NCI-H128 (cell line): ENCODE measurements around the gene CTCF.

Experiments used
- DNase-seq: peaks from one replicate; lab custom pipeline; 2025; ENCODE audit not compliant: unreplicated experiment; lab: John Stamatoyannopoulos, UW

The CTCF gene

DNA sequence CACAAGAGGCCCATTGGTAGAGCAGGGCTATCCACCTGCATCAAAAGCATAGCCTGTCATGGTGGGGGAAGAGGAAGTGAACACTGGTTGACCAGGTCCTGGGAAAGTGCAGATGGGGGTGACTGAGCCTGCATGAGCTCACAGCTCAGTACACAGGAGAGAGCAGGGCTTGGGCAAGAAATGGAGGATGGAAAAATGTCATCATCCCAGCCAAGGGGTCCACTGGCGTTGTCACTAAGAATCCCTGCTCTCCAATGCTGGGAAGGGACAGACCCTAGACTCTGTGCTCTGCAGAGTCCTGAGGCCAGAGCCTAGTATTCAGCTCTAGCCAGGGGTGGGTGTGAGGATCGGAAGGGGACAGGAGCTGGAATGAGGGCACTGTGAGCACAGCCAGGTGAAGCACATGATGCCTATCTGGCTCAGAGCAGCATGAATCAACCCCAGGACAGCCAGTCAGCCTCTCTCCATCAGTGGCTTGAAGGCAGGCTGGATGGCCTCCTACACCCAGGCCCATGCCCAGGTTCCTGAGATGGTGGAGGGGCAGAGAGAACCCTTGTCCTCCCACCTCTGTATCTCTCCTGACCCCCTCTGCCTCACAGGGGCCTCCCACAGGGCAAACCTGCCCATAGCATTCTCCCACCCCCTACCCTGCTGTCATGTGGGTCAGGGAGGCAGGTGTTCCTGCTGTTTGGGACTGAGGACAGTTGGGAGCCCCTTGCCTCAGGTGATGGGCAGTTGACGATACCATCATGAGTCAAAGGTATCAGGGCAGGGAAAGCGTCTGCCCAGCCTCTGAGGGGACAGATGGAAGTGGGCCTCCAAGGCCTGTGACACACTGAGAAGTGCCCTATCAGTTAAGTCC, 13.8 kb upstream of the CTCF start:
- DNase-seq = no peak

DNA sequence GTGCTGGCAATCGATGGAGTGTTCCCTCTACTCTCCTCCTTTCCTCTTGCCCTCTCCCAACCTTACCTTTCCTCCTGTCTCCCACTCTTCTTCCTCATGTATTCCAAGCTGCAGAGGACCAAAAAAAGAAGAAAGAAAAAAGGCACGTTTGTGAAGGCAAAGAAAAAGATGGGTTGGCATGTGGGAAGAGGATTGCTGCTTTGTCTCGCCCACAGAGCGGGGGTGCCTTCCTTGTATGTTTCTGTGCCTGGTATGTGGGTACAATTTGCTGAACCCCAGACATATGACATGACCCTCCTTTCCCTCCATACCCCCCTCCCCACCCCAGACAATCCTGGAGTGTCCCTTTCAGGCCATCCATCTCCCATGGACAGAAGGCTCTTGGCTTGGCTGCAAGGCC, 13.1 kb upstream of the CTCF start:
- DNase-seq = no peak

DNA sequence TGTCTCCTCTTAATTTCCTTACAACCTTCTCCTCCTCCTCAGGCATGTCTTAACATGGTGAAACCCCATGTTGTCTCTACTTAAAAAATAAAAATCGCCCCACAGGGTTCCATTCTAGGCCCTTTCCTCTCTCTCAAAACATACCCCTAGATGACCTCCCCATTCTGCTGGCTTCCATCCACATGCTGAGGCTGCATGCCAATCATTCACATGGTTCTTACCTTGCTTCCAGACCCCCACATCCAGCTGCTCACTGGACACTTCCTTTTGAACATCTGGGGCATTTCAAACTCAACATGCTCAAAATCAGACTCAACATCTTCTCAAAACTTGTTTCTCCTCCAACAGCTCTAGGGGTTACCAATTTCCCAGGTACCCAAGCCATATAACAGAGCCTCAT, 12.4 kb upstream of the CTCF start:
- no peak for DNase-seq

DNA sequence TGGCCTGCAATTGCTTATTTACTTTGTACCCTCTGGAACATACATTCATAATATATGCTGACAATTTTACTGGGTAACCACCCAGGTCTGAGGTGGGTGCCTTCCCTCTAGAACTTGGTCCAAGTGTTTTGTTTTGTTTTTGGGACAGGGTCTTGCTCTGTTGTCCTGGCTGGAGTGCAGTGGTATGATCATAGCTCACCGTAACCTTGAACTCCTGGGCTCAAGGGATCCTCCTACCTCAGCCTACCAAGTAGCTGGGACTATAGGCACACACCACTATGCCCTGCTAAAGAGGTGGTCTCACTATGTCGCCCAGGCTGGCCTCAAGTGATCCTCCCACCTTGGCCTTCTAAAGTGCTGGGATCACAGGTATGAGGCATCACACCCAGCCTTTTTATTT, 11.2 kb upstream of the CTCF start:
- no peak for DNase-seq

DNA sequence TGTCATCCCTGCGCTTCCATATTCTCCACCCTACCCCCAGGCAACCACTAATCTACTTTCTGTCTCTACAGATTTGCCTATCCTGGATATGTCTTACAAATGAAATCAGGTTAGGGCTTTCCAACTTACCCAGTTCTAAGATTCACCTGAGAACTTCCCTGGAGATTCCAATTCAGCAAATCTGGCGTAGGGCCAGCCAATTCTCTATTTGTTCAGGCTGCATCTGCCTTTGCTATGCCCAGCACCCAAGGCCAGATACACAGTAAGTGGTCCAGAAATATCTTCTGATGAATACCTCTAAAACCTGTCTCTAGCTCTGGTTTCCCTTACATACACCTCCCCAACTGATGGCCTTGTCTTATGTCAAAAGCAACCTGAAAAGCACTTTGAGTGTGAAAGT, 10.4 kb upstream of the CTCF start:
- DNase-seq = no peak

DNA sequence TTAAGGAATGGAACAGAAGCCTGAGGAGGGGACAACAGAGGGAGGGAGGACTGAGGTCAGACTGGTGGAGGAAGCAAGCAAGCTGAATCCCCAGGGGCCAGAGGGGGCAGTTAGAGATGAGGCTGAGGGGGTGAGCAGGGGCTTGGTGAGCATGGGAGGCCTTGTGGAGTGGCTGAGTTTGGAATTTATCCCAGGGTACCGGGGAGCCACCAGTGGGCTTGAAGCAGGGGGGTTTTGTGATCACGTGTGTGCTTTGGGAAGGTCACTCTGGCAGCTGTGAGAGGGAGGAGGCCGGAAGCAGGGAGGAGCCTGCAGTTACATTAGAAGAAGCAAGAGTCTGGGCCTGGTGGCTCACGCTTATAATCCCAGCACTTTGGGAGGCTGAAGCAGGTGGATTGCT, 9.8 kb upstream of the CTCF start:
- DNase-seq = no peak

DNA sequence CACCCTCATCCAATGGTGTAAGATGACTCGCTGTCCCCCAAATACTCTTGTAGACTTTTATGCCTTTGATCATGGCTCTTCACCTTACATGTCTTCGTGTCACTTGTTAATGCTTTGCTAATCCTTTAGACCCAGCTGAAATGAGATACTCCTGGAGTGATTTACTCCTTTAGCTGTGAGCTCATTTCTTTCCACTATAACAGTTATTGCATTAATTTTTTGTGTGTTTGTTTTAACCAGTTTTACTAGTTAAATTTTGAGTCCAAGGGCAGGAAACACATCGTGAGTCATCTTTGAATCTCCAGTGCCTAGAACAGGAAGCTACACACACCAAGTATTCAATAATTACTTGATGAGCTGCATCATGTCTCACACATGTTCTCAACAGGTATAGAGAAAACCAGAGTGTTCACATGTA, 6.5 kb upstream of the CTCF start:
- DNase-seq = no peak

GRCh38 chr16:67558859-67559258, 3.5 kb upstream of the CTCF start:
- no peak for DNase-seq

DNA sequence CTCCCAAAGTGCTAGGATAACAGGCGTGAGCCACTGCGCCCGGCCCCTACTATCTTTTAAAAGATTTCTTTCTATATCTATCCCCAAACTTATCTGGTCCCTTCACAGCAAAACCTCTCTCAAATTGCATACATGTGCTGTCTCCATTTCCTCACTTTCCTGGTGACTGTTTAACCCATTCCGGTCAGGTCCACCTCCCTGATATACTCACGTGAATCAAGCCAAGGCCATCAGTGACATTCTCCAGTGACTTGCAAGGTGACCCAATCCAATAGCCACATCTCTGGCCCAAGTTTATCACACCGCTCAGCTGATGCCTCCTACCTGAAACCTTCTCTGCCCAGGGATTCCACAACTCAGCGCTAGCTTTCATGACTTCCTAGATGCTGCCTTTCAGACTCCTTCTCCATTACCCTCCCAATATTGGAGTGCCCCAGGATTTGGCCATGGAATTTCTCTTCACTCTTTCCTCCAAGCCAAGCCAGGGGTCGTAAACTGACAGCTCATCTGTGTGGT, 1.4 kb upstream of the CTCF start:
- DNase-seq = no peak

- DNase-seq = no peak
Observed at GRCh38 chr16:67561501-67561823, 864 bp upstream of the CTCF start.

DNA sequence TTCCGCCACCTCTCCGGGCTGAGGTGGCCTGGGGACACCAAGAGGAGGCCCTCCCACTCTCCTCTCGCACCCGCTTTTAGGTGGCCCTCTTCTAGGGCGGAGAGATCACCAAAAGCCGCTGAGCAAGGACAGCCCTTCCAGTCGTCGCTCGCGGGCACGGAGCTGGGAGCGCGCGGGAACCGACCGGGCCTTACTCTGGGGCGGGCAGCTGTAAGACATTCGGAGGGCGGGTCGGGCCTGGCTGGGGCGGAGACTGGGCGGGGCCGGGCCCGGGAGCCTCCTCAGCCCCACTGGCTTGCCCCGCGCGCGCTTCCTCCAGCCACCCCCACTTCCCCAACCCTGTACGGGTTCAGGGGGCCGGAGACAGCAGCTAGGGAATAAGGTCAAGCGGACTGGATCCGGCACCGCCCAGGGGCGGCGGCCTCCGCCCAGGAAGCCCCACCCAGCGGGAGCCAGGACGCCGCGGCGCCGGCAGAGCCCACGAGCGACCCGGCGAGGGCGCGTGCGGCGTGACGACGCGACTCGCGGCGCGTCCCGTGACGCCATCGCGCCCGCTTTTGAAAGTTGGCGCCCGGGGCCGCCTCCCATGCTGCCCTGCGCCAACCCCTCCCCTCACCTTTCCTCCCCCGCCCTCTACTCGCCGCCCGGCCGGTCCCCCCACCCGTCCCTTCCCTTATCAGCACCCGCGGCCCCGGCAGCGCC, 351 bp upstream of the CTCF start:
- DNase-seq = peak; percentile 89

- DNase-seq = no peak
Observed at GRCh38 chr16:67562918-67563707, 787 bp downstream of the CTCF start.

GRCh38 chr16:67563708-67564468, 1.6 kb downstream of the CTCF start:
- no peak for DNase-seq

DNA sequence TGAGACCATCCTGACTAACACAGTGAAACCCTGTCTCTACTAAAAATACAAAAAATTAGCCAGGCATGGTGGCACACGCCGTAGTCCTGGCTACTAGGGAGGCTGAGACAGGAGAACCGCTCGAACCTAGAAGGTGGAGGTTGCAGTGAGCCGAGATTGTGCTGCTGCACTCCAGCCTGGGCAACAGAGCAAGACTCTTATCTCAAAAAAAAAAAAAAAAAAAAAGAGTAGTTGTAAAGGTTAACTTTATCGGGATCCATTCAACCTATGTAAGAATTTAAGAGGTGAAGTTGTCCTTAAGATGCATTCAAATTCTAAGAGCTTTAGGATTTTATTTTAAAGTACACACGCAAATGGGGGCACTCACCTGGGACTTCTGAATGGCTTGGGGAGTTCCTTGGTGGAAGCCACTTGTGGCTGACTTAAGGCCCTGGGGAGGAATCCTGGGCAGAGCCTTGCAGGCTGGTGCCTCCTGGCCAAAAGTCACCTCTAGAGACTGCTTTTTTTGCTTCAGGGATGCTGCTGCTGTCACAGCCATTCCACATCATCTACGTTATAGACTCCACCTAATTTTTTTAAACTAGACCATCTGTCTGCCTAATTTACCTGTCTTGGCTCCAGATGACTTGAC, 3.3 kb downstream of the CTCF start:
- no peak for DNase-seq

- DNase-seq = no peak
Observed at GRCh38 chr16:67571464-67571863, 9.1 kb downstream of the CTCF start.

- DNase-seq = no peak
Observed at GRCh38 chr16:67571981-67572431, 9.7 kb downstream of the CTCF start.

DNA sequence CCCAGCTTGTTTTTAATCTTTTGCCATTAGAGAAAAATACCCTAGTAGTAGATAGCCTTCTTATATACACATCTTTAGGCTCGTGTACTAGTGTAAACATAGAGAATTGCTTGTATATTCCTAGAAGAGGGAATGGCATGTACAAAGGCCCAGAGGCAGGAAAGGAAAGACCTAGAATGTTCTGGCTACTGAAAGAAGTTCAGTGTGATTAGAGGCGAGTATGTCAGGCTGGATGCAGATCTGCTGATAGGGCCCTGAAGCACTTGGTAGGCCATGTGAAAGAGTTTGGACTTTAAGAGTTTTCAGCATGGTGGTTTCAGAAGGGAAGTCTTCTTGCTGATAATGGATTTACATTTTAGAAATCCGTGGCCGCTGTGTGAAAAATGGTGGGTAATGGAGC, 17.4 kb downstream of the CTCF start:
- DNase-seq = no peak

DNA sequence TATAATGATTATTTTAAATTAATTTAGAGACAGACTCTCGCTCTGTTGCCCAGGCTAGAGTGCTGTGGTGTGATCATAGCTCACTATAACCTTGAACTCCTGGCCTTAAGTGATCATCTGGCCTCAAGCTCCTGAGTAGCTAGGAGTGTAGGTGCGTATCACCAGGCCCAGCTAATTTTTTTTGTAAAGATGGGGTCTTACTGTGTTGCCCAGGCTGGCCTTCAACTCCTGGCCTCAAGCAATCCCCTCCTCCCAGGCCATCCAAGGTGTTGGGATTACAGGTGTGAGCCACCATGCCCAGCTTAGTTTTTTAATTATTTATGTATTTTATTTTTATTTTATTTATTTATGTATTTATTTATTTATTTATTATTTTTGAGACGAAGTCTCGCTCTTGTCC, 17.9 kb downstream of the CTCF start:
- DNase-seq = no peak

GRCh38 chr16:67593288-67593687, 31.0 kb downstream of the CTCF start:
- DNase-seq = no peak

DNA sequence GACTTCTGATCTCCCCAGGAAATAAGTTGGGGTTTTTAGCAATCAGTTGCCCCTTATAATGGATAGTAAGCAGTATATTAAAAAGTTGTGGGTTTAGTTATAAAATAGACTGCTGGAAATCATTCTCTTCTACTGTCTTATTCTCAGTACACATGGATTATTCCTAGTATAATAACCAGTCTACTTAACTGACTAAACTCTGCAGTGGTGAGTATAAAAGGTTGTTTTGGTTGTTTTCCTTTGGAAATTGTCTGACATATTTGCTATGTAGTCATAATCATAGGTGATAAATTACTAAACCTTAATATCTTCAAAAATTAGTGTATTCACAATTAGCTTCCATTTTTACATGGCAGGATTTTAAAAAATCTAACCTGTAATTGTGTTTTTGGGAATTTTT, 31.4 kb downstream of the CTCF start:
- no peak for DNase-seq
